HFFc6 (cell line): ENCODE measurements around the gene SAMSN1. TPM values are rescaled to one million over a fixed set of nuclear protein-coding genes. Genes with fewer than 3 reads are reported as not detected.

Experiments
- DNase-seq: peaks from one replicate; pipeline ENCODE4 v3.0.0-alpha.2; 2018
- H3K27ac Mint-ChIP-seq: 2 replicates; pipeline ENCODE4 v1.8.0; 2020; ENCODE audit warnings: mild to moderate bottlenecking, mixed read lengths
- H3K27me3 Mint-ChIP-seq: 2 replicates; pipeline ENCODE4 v1.8.0; 2021; ENCODE audit warnings: mild to moderate bottlenecking, moderate library complexity, mixed read lengths; ENCODE audit not compliant: insufficient read depth
- H3K36me3 Mint-ChIP-seq: 2 replicates; pipeline ENCODE4 v1.8.0; 2021; ENCODE audit warnings: low read depth, mixed read lengths
- H3K4me1 Mint-ChIP-seq: 2 replicates; pipeline ENCODE4 v1.8.0; 2020; ENCODE audit warnings: low read depth, mixed read lengths
- H3K4me3 Mint-ChIP-seq: 2 replicates; pipeline ENCODE4 v1.8.0; 2020; ENCODE audit warnings: mild to moderate bottlenecking, moderate library complexity, mixed read lengths
- H3K9me3 Mint-ChIP-seq: 2 replicates; pipeline ENCODE4 v1.8.0; 2020; ENCODE audit warnings: mild to moderate bottlenecking, mixed read lengths
- total RNA-seq, 6 experiments: library from RNA; stranded (reverse); fragmentation: NEBNext Ultra II Directional; extraction: Animal tissue kit (Norgen Biotek cat#: 25700); gene quantifications; 2 replicates in 1 of 6; 3 replicates in 5 of 6; pipeline ENCODE4 v1.2.3, GENCODE V29; 2021
- TF ChIP-seq, protein P1 (sequence below): fragments of 200-600 bp; sonication (generic); IDR thresholded peaks from 2 replicates; pipeline ENCODE4 v1.5.0; 2021; ENCODE audit warnings: antibody characterized with exemption, mild to moderate bottlenecking

Gene SAMSN1
- total RNA-seq, 6 experiments from 2014 or later = not detected

DNA sequence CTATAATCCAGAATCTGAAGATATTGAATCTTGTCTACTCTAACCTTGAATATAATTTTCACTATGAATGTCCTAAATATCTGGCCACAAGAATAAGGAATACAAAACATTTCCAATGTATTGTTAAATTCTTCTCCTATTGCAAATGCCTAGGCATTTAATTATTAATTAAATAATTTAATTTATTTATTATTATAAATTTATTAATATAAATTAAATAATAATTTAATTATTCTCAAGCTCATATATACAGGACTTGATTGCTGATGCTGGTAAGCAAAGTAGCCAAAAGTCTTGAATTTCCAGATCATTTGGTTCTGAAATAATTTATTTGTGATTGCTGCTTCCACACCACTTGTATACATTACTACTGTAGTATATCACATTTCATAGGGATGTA, 71.1 kb downstream of the SAMSN1 start:
- H3K27me3 Mint-ChIP-seq = no peaks in the 10 kb centered on the region
- DNase-seq = no peak
- no peak overlapping the region for H3K4me3 Mint-ChIP-seq
- H3K36me3 Mint-ChIP-seq = no peaks in the 10 kb centered on the region
- no peaks in the 10 kb centered on the region for H3K4me1 Mint-ChIP-seq
- H3K9me3 Mint-ChIP-seq = peaks cover 6% of the 10 kb centered on the region
- H3K27ac Mint-ChIP-seq = no peak overlapping the region
- TF ChIP-seq, protein P1, sequence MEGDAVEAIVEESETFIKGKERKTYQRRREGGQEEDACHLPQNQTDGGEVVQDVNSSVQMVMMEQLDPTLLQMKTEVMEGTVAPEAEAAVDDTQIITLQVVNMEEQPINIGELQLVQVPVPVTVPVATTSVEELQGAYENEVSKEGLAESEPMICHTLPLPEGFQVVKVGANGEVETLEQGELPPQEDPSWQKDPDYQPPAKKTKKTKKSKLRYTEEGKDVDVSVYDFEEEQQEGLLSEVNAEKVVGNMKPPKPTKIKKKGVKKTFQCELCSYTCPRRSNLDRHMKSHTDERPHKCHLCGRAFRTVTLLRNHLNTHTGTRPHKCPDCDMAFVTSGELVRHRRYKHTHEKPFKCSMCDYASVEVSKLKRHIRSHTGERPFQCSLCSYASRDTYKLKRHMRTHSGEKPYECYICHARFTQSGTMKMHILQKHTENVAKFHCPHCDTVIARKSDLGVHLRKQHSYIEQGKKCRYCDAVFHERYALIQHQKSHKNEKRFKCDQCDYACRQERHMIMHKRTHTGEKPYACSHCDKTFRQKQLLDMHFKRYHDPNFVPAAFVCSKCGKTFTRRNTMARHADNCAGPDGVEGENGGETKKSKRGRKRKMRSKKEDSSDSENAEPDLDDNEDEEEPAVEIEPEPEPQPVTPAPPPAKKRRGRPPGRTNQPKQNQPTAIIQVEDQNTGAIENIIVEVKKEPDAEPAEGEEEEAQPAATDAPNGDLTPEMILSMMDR = no peak

DNA sequence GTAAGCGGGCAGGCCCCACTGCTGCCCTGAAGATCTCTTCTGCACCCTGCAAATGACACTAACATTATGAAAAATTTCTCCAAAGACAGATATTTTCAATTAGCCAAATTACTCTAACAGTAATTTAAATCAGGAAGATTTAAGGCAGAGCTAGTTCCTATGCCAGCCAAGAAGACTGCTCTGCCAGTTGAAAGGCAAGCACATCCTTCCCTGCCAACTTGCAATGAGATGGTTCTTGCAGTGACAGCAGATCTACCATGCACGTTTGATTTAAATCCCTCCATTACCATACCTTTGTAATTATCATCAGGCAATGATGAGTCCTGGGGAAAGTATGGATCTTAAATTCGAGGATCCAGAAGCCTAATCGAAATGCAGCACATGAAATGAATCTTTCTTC, 76.5 kb downstream of the SAMSN1 start:
- Mint-ChIP-seq H3K4me1 (no peaks in the 10 kb centered on the region), H3K4me3 (no peak overlapping the region), H3K27ac (no peak overlapping the region), H3K27me3 (no peaks in the 10 kb centered on the region; the same call in 1 of the 2 replicates), H3K9me3 (peaks cover 11% of the 10 kb centered on the region), H3K36me3 (no peaks in the 10 kb centered on the region)
- TF ChIP-seq, protein P1 = no peak
- no peak for DNase-seq

DNA sequence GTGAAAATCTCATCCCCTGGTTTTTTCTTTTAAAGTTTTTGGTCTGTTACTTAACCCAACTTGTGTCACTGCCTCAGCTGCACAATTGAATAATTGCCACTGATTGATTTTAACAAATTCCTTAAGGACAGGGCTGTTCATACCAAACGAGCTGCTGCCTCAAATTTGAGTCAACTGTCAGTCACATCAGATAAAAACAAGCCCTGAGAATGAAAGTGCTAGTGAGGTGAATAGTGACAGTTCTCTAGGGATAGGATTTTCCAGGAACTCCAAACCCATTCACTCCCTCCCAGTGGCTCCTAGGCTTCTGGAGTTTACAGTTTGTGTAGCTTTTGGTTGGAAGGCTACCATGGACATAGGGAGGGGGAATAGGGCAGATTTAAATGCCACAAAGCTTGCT, 79.4 kb downstream of the SAMSN1 start:
- Mint-ChIP-seq H3K36me3 (no peaks in the 10 kb centered on the region), H3K27me3 (no peaks in the 10 kb centered on the region; the same call in 1 of the 2 replicates), H3K4me3 (no peak overlapping the region), H3K27ac (no peak overlapping the region), H3K9me3 (peaks cover 18% of the 10 kb centered on the region), H3K4me1 (no peaks in the 10 kb centered on the region)
- TF ChIP-seq, protein P1 = no peak
- DNase-seq = no peak

DNA sequence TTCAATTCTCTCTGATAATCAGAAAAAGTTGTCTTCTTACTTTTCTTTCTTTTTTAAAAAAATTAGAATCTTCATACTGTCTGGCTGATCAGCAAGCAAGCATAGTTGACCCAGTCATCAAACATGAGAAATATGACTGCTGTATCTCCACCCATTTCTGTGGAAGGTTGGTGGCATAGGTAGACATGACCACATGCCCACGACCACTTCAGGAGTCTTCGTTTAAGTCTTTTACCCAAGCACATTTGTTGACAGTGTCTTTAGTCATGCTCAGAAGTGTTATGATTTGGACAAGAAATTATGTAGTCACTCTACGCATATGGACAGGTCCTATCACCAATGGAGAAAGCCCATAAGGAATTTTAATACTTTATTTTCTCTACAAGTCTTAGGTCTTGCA, 88.4 kb downstream of the SAMSN1 start:
- TF ChIP-seq, protein P1 = no peak
- Mint-ChIP-seq H3K36me3 (no peaks in the 10 kb centered on the region), H3K27ac (no peak overlapping the region), H3K9me3 (peaks cover 29% of the 10 kb centered on the region), H3K4me1 (no peaks in the 10 kb centered on the region), H3K27me3 (no peaks in the 10 kb centered on the region), H3K4me3 (no peak overlapping the region)
- no peak for DNase-seq

DNA sequence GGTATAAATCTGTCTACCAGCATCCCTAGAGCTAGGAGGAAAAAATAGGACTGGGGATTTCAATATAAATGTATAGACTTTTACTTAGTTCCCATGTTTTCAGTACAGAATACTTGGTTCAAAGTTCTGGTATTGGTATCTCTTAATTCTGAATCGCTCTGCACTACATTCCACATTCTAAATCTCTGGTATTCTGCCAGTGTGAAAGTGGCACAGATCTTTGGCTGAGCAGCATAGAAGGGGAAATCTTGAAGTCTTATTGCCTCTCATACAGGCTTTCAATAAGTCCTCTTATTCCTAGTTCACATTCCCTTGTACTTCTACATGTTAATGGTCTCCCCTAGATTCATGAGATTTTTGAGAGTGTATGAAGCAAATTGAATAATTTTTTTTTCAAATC, 89.2 kb downstream of the SAMSN1 start:
- no peaks in the 10 kb centered on the region for H3K27me3 Mint-ChIP-seq
- no peaks in the 10 kb centered on the region for H3K36me3 Mint-ChIP-seq
- no peak overlapping the region for H3K4me3 Mint-ChIP-seq
- no peaks in the 10 kb centered on the region for H3K4me1 Mint-ChIP-seq
- no peak overlapping the region for H3K27ac Mint-ChIP-seq
- TF ChIP-seq, protein P1 = no peak
- peaks cover 24% of the 10 kb centered on the region for H3K9me3 Mint-ChIP-seq
- DNase-seq = no peak
